HEK293 (cell line): Measurements from ENCODE around the gene LMOD1.

Experiments
- CTCF ChIA-PET: fragments of 350-600 bp; formaldehyde crosslinking; extraction: SDS; loops from one replicate; lab custom pipeline; 2021; ENCODE audit warnings: antibody characterized with exemption; lab: Yijun Ruan, JAX
- POLR2A ChIA-PET: fragments of 300-600 bp; formaldehyde crosslinking; extraction: SDS; loops from one replicate; lab custom pipeline; 2020; ENCODE audit warnings: antibody characterized with exemption, inconsistent platforms; lab: Yijun Ruan, JAX
- H3K27ac ChIP-seq: fragments of 200-500 bp; sonication (Bioruptor generic); 2 replicates; pipeline ENCODE4 v1.5.1; 2014; ENCODE audit warnings: low read depth, low read length, control low read depth, inconsistent platforms; ENCODE audit errors: extremely low read depth
- H3K36me3 ChIP-seq, 2 experiments: fragments of 200-500 bp in 1 of 2; sonication (Bioruptor generic) in 1 of 2; 1 replicate in 1 of 2; 2 replicates in 1 of 2; pipeline ENCODE4 v1.5.1; 2014 to 2017; ENCODE audit warnings: inconsistent platforms in 2 of 2, low read length in 2 of 2; ENCODE audit not compliant: control insufficient read depth in 2 of 2, insufficient read depth in 1 of 2
- H3K4me1 ChIP-seq: fragments of 200-500 bp; sonication (Bioruptor generic); 2 replicates; pipeline ENCODE4 v1.5.1; 2014; ENCODE audit warnings: mild to moderate bottlenecking, low read length, inconsistent platforms; ENCODE audit not compliant: control insufficient read depth, insufficient read depth
- H3K4me3 ChIP-seq: 2 replicates; pipeline ENCODE4 v1.5.1; 2011; ENCODE audit warnings: low read depth, mild to moderate bottlenecking, control low read depth, low read length, moderate library complexity
- H3K9me3 ChIP-seq: fragments of 200-500 bp; sonication (Bioruptor generic); 2 replicates; pipeline ENCODE4 v1.5.1; 2014; ENCODE audit warnings: low read depth, low read length, inconsistent platforms; ENCODE audit not compliant: control insufficient read depth, insufficient read depth
- KLF10 ChIP-seq: fragments of 450-650 bp; IDR thresholded peaks from 2 replicates; pipeline ENCODE4 v1.5.1; 2018; ENCODE audit warnings: missing biosample characterization, mild to moderate bottlenecking, missing genetic modification characterization
- WT1 ChIP-seq: fragments of 450-650 bp; formaldehyde crosslinking; IDR thresholded peaks from 2 replicates; pipeline ENCODE4 v1.5.1; 2016; ENCODE audit warnings: missing biosample characterization, missing genetic modification characterization
- ZBTB17 ChIP-seq: fragments of 450-650 bp; formaldehyde crosslinking; IDR thresholded peaks from 2 replicates; pipeline ENCODE4 v1.5.1; 2016; ENCODE audit warnings: missing biosample characterization, missing genetic modification characterization
- ZFP41 ChIP-seq: fragments of 450-650 bp; formaldehyde crosslinking; IDR thresholded peaks from 2 replicates; pipeline ENCODE4 v1.5.1; 2016; ENCODE audit warnings: missing biosample characterization, missing genetic modification characterization, borderline replicate concordance
- ZIC2 ChIP-seq: fragments of 450-650 bp; formaldehyde crosslinking; IDR thresholded peaks from 2 replicates; pipeline ENCODE4 v1.5.1; 2016; ENCODE audit warnings: missing biosample characterization, missing genetic modification characterization
- ZNF121 ChIP-seq: fragments of 450-650 bp; formaldehyde crosslinking; IDR thresholded peaks from 2 replicates; pipeline ENCODE4 v1.5.1; 2016; ENCODE audit warnings: missing biosample characterization, missing genetic modification characterization
- ZNF354C ChIP-seq: fragments of 450-650 bp; formaldehyde crosslinking; IDR thresholded peaks from 2 replicates; pipeline ENCODE4 v1.5.1; 2016; ENCODE audit warnings: missing biosample characterization, missing genetic modification characterization, low read depth, borderline replicate concordance
- ZNF366 ChIP-seq: fragments of 450-650 bp; formaldehyde crosslinking; conservative IDR thresholded peaks from 2 replicates; pipeline ENCODE4 v1.5.1; 2016; ENCODE audit warnings: missing biosample characterization, missing genetic modification characterization
- ZNF391 ChIP-seq: fragments of 450-650 bp; formaldehyde crosslinking; IDR thresholded peaks from 2 replicates; pipeline ENCODE4 v1.5.1; 2016; ENCODE audit warnings: low read depth, missing biosample characterization, missing genetic modification characterization, borderline replicate concordance
- ZNF623 ChIP-seq: fragments of 450-650 bp; formaldehyde crosslinking; IDR thresholded peaks from 2 replicates; pipeline ENCODE4 v1.5.1; 2016; ENCODE audit warnings: missing biosample characterization, missing genetic modification characterization
- ZNF670 ChIP-seq: fragments of 450-650 bp; formaldehyde crosslinking; IDR thresholded peaks from 2 replicates; pipeline ENCODE4 v1.5.1; 2016; ENCODE audit warnings: missing biosample characterization, missing genetic modification characterization, low read depth
- TF ChIP-seq, protein P1 (sequence below): fragments of 450-650 bp; formaldehyde crosslinking; IDR thresholded peaks from 2 replicates; pipeline ENCODE4 v1.5.1; 2016; ENCODE audit warnings: missing biosample characterization, missing genetic modification characterization
- TF ChIP-seq, protein P2 (sequence below): fragments of 450-650 bp; formaldehyde crosslinking; IDR thresholded peaks from 2 replicates; pipeline ENCODE4 v1.5.1; 2017; ENCODE audit warnings: missing biosample characterization, missing genetic modification characterization
- TF ChIP-seq, protein P3 (sequence below): fragments of 450-650 bp; formaldehyde crosslinking; IDR thresholded peaks from 2 replicates; pipeline ENCODE4 v1.5.1; 2016; ENCODE audit warnings: missing biosample characterization, missing genetic modification characterization
- TF ChIP-seq, protein P4 (sequence below): fragments of 450-650 bp; formaldehyde crosslinking; IDR thresholded peaks from 2 replicates; pipeline ENCODE4 v1.5.1; 2016; ENCODE audit warnings: missing biosample characterization, missing genetic modification characterization
- TF ChIP-seq, protein P5 (sequence below): fragments of 450-650 bp; formaldehyde crosslinking; IDR thresholded peaks from 2 replicates; pipeline ENCODE4 v1.5.1; 2016; ENCODE audit warnings: missing biosample characterization, missing genetic modification characterization
- TF ChIP-seq, protein P6 (sequence below): sonication (generic); formaldehyde crosslinking; IDR thresholded peaks from 2 replicates; pipeline ENCODE4 v1.8.1; 2022; ENCODE audit warnings: mild to moderate bottlenecking, moderate library complexity, missing genetic modification reagents
- TF ChIP-seq, protein P7 (sequence below): fragments of 450-650 bp; formaldehyde crosslinking; IDR thresholded peaks from 2 replicates; pipeline ENCODE4 v1.5.0; 2017; ENCODE audit warnings: missing biosample characterization, missing genetic modification characterization, borderline replicate concordance

The LMOD1 gene

DNA sequence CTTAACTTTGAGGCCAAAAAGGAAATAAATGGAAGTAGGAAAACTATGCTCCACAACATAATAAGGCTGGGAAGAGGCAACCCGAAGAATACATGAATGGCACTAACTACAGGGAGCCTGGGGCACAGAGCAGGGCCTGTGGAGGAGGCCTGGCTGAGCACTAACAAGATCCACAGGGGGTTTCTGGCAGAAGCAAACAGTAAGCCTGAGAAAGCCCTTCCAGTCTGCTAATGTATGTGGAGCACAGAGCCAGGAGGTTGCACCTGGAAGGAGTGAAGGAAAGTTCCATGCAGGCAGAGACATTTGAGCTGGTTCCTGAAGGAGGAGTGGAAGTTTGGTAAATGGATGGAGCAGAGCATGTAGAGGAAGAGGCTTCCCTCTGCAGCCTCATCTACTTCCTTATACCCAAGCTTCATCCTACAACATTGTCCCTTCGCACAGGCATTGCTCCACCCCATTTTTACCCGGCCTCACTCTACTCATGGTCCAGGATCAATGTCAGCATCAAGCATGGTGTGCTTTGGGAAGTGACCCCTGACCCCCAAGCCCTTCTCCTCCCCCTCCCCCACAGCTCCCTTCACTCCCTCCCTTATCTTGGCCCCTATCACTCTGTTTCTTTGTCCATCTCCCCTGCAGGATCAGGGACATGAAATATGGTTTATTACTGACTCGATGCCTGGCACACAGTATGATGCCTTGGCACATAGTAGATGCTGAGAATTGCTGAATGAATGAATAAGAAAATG lies 34.3 kb downstream of the LMOD1 start:
- H3K4me1 ChIP-seq, result no peaks in the 10 kb centered on the region
- TF ChIP-seq, protein P1, sequence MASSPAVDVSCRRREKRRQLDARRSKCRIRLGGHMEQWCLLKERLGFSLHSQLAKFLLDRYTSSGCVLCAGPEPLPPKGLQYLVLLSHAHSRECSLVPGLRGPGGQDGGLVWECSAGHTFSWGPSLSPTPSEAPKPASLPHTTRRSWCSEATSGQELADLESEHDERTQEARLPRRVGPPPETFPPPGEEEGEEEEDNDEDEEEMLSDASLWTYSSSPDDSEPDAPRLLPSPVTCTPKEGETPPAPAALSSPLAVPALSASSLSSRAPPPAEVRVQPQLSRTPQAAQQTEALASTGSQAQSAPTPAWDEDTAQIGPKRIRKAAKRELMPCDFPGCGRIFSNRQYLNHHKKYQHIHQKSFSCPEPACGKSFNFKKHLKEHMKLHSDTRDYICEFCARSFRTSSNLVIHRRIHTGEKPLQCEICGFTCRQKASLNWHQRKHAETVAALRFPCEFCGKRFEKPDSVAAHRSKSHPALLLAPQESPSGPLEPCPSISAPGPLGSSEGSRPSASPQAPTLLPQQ (tag by site-specific recombination), result no peak
- no peak for TF ChIP-seq ZFP41 (tag by site-specific recombination)
- TF ChIP-seq ZBTB17 (tag by site-specific recombination), result peak; percentile 59; the same call in 1 of the 2 replicates
- TF ChIP-seq, protein P2, sequence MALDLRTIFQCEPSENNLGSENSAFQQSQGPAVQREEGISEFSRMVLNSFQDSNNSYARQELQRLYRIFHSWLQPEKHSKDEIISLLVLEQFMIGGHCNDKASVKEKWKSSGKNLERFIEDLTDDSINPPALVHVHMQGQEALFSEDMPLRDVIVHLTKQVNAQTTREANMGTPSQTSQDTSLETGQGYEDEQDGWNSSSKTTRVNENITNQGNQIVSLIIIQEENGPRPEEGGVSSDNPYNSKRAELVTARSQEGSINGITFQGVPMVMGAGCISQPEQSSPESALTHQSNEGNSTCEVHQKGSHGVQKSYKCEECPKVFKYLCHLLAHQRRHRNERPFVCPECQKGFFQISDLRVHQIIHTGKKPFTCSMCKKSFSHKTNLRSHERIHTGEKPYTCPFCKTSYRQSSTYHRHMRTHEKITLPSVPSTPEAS (tag by site-specific recombination), result no peak
- TF ChIP-seq, protein P3, sequence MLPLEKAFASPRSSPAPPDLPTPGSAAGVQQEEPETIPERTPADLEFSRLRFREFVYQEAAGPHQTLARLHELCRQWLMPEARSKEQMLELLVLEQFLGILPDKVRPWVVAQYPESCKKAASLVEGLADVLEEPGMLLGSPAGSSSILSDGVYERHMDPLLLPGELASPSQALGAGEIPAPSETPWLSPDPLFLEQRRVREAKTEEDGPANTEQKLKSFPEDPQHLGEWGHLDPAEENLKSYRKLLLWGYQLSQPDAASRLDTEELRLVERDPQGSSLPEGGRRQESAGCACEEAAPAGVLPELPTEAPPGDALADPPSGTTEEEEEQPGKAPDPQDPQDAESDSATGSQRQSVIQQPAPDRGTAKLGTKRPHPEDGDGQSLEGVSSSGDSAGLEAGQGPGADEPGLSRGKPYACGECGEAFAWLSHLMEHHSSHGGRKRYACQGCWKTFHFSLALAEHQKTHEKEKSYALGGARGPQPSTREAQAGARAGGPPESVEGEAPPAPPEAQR (tag by site-specific recombination), result no peak
- TF ChIP-seq ZNF670 (tag by site-specific recombination), result no peak
- TF ChIP-seq, protein P4, sequence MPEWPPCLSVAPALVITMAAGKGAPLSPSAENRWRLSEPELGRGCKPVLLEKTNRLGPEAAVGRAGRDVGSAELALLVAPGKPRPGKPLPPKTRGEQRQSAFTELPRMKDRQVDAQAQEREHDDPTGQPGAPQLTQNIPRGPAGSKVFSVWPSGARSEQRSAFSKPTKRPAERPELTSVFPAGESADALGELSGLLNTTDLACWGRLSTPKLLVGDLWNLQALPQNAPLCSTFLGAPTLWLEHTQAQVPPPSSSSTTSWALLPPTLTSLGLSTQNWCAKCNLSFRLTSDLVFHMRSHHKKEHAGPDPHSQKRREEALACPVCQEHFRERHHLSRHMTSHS, result no peak
- TF ChIP-seq, protein P5, sequence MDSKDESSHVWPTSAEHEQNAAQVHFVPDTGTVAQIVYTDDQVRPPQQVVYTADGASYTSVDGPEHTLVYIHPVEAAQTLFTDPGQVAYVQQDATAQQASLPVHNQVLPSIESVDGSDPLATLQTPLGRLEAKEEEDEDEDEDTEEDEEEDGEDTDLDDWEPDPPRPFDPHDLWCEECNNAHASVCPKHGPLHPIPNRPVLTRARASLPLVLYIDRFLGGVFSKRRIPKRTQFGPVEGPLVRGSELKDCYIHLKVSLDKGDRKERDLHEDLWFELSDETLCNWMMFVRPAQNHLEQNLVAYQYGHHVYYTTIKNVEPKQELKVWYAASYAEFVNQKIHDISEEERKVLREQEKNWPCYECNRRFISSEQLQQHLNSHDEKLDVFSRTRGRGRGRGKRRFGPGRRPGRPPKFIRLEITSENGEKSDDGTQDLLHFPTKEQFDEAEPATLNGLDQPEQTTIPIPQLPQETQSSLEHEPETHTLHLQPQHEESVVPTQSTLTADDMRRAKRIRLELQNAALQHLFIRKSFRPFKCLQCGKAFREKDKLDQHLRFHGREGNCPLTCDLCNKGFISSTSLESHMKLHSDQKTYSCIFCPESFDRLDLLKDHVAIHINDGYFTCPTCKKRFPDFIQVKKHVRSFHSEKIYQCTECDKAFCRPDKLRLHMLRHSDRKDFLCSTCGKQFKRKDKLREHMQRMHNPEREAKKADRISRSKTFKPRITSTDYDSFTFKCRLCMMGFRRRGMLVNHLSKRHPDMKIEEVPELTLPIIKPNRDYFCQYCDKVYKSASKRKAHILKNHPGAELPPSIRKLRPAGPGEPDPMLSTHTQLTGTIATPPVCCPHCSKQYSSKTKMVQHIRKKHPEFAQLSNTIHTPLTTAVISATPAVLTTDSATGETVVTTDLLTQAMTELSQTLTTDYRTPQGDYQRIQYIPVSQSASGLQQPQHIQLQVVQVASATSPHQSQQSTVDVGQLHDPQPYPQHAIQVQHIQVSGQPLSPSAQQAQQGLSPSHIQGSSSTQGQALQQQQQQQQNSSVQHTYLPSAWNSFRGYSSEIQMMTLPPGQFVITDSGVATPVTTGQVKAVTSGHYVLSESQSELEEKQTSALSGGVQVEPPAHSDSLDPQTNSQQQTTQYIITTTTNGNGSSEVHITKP (tag by site-specific recombination), result 0 out of 2 replicates have a peak, but pooled peaks have one; percentile 15
- peak; percentile 97 for TF ChIP-seq ZIC2 (tag by site-specific recombination)
- TF ChIP-seq ZNF391 (tag by site-specific recombination), result no peak
- TF ChIP-seq, all 188 proteins: peak for 3
- Histone ChIP-seq H3K27ac (no peak overlapping the region), H3K36me3 (no peaks in the 10 kb centered on the region), H3K4me3 (no peak overlapping the region), H3K9me3 (no peaks in the 10 kb centered on the region)
- ChIA-PET POLR2A (no interaction called here), CTCF (interaction anchor here (0.6 to 4.6 kb wide), 3 partner anchors 15 to 69 kb away, joined by 4 to 24 read pairs (median 5); no protein-coding TSS in a partner anchor)

DNA sequence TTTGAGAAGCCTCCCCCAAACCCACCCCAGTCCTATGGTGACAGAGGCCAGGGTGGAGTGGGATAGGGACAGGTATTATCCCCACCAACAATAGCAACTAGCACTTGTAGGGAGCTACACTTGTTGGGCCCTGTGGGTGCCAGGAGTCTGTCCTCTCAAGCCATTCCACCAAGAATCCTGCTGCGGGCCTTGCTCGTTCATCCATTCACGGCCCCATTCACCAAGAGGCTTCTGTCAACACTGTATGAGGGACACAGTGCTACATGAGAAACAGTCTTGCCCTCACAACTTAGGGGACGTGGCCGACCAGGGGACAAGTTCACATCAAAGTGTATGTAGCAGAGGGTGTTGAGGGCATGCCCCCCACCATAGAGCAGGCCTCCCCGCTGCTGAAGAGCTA lies 38.7 kb downstream of the LMOD1 start:
- TF ChIP-seq, protein P6, sequence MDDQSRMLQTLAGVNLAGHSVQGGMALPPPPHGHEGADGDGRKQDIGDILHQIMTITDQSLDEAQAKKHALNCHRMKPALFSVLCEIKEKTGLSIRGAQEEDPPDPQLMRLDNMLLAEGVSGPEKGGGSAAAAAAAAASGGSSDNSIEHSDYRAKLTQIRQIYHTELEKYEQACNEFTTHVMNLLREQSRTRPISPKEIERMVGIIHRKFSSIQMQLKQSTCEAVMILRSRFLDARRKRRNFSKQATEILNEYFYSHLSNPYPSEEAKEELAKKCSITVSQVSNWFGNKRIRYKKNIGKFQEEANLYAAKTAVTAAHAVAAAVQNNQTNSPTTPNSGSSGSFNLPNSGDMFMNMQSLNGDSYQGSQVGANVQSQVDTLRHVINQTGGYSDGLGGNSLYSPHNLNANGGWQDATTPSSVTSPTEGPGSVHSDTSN (CRISPR knock-in tag), result no peak
- TF ChIP-seq ZNF623 (tag by site-specific recombination) (no peak), WT1 (no peak), ZNF354C (tag by site-specific recombination) (no peak), KLF10 (no peak), ZNF366 (tag by site-specific recombination) (no peak), ZNF121 (tag by site-specific recombination) (no peak)
- TF ChIP-seq, protein P7, sequence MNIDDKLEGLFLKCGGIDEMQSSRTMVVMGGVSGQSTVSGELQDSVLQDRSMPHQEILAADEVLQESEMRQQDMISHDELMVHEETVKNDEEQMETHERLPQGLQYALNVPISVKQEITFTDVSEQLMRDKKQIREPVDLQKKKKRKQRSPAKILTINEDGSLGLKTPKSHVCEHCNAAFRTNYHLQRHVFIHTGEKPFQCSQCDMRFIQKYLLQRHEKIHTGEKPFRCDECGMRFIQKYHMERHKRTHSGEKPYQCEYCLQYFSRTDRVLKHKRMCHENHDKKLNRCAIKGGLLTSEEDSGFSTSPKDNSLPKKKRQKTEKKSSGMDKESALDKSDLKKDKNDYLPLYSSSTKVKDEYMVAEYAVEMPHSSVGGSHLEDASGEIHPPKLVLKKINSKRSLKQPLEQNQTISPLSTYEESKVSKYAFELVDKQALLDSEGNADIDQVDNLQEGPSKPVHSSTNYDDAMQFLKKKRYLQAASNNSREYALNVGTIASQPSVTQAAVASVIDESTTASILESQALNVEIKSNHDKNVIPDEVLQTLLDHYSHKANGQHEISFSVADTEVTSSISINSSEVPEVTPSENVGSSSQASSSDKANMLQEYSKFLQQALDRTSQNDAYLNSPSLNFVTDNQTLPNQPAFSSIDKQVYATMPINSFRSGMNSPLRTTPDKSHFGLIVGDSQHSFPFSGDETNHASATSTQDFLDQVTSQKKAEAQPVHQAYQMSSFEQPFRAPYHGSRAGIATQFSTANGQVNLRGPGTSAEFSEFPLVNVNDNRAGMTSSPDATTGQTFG (tag by site-specific recombination), result no peak
- H3K9me3 ChIP-seq, result no peaks in the 10 kb centered on the region
- POLR2A ChIA-PET, result no interaction called here
- no peaks in the 10 kb centered on the region for H3K36me3 ChIP-seq
- no peaks in the 10 kb centered on the region for H3K4me1 ChIP-seq
- no peak overlapping the region for H3K4me3 ChIP-seq
- CTCF ChIA-PET, result interaction anchor here (0.6 to 7.4 kb wide), 4 partner anchors 11 to 59 kb away, joined by 3 to 73 read pairs (median 4); no protein-coding TSS in a partner anchor
- H3K27ac ChIP-seq, result no peak overlapping the region
